Thymus (tissue), 11 donors: ENCODE data around the gene LITAF. TPM values are rescaled to one million over a fixed set of nuclear protein-coding genes. Genes with fewer than 3 reads are reported as not detected.
"Not testable (repeated sequence)": the region's sequence is repeated elsewhere in the genome, so short reads cannot be mapped to it uniquely, and the experiment has no call there.

Source experiments
- DNase-seq, 9 donors: peaks; one replicate each; pipeline ENCODE4 v3.0.0-alpha.2; 2013; ENCODE audit warnings: low spot score in 9 of 9, low read depth in 6 of 9, missing footprints in 1 of 9
- H3K27ac ChIP-seq, 2 donors: one replicate each; pipeline ENCODE4 v1.5.1; 2013; ENCODE audit warnings: control low read depth in 1 of 2, low read depth in 1 of 2, low read length in 1 of 2, mild to moderate bottlenecking in 1 of 2, moderate library complexity in 1 of 2
- H3K27me3 ChIP-seq, 2 donors: one replicate each; pipeline ENCODE4 v1.5.1; 2013; ENCODE audit warnings: low read length in 1 of 2; ENCODE audit not compliant: control insufficient read depth in 2 of 2, insufficient read depth in 1 of 2
- H3K36me3 ChIP-seq, 2 donors: one replicate each; pipeline ENCODE4 v1.5.1; 2013; ENCODE audit warnings: low read length in 1 of 2, mild to moderate bottlenecking in 1 of 2, moderate library complexity in 1 of 2; ENCODE audit not compliant: control insufficient read depth in 2 of 2, insufficient read depth in 2 of 2
- H3K4me1 ChIP-seq, 2 donors: one replicate each; pipeline ENCODE4 v1.5.1; 2013; ENCODE audit warnings: low read length in 2 of 2; ENCODE audit not compliant: control insufficient read depth in 2 of 2, insufficient read depth in 2 of 2
- H3K4me3 ChIP-seq, 2 donors: one replicate each; pipeline ENCODE4 v1.5.1; 2013; ENCODE audit warnings: low read length in 2 of 2, control low read depth in 1 of 2, mild to moderate bottlenecking in 1 of 2
- H3K9me3 ChIP-seq, 2 donors: one replicate each; pipeline ENCODE4 v1.5.1; 2013; ENCODE audit warnings: low read length in 1 of 2, mild to moderate bottlenecking in 1 of 2; ENCODE audit not compliant: control insufficient read depth in 2 of 2, insufficient read depth in 1 of 2
- WGBS: extraction: QIAGEN DNeasy Blood & Tissue Kit; methylation state at CpG from one replicate; pipeline ENCODE4 v1.1.7; 2013; 5-methylcytosine and 5-hydroxymethylcytosine counted together
- polyA plus RNA-seq: library from polyadenylated mRNA; stranded (reverse); fragments of 200-250 nt; gene quantifications from one replicate; pipeline ENCODE4 v1.2.3, GENCODE V29; 2013
- total RNA-seq: library from RNA; stranded (reverse); fragments of 120-200 nt; gene quantifications from one replicate; pipeline ENCODE4 v1.2.4, GENCODE V29; 2013
- donor health status: healthy.

Gene LITAF
- total and polyA plus RNA-seq, 2 donors = 37.1 to 95.0 TPM

DNA sequence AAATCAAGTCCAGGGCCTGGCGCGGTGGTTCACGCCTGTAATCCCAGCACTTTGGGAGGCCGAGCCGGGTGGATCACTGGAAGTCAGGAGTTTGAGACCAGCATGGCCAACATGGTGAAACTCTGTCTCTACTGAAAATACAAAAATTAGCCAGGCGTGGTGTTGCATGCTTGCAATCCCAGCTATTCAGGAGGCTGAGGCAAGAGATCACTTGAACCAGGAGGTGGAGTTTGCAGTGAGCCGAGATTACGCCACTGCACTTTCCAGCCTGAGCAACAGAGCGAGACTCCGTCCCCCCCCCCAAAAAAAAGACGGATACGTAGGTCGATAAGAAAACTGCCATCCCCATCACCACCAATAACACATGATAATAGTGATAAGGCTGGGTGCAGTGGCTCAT, 82.5 kb downstream of the LITAF start:
- not testable (repeated sequence) for H3K9me3 ChIP-seq, H3K4me3 ChIP-seq, H3K36me3 ChIP-seq, H3K27ac ChIP-seq, H3K27me3 ChIP-seq, DNase-seq
- peaks cover 0 to 12% of the 10 kb centered on the region in 2 donors for H3K4me1 ChIP-seq
- 92% methylated on average over 13 of the region's 13 CpGs for WGBS

DNA sequence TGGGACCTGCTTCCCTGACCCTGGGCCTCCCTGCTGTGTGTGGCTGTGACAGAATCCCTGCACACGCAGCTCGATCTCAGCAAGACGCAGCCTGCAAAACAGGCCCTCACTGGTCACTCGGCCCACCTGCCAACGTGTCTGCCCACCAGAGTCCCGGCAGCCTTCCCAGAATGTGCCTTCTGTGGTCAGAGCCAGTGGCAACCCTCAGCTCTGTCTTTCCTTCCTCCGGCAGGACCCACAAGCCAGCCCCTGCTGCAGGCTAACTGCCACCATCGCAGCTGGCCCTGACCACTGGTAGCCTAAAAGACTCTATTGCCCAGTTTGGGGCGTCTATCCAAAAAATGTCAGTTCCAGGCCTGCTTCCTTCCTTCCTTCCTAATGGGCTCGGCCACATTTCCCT, 83.2 kb downstream of the LITAF start:
- 37% methylated on average over 10 of the region's 10 CpGs for WGBS
- H3K27me3 ChIP-seq = no peaks in the 10 kb centered on the region
- H3K27ac ChIP-seq = no peak overlapping the region
- H3K36me3 ChIP-seq = no peaks in the 10 kb centered on the region
- no peak overlapping the region for H3K4me3 ChIP-seq
- H3K9me3 ChIP-seq = no peaks in the 10 kb centered on the region
- DNase-seq = no peak
- peaks cover 2 to 16% of the 10 kb centered on the region in 2 donors for H3K4me1 ChIP-seq

DNA sequence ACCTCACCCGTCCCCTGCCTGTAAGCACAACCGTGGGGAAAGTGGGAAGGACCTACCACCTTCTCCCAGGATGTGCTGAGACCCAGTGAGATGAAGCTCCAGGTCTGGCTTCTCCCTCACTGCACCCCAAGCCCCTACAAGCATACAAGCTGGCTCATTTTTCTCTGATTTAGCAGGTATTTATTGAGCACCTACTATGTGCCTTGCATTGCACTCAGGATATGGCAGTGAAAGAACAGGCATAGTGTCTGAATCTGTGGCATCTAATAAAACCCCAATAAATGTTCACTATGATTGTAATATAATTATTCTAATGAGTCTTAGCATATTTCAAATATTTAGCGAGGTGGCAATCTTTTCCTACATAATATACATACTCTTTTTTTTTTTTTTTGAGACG, 84.5 kb downstream of the LITAF start:
- WGBS = 84% methylated on average over 4 of the region's 4 CpGs
- Histone ChIP-seq H3K27me3 (no peaks in the 10 kb centered on the region), H3K27ac (no peak overlapping the region), H3K36me3 (no peaks in the 10 kb centered on the region), H3K9me3 (no peaks in the 10 kb centered on the region), H3K4me3 (no peak overlapping the region), H3K4me1 (peaks cover 11 to 29% of the 10 kb centered on the region in 2 donors)
- no peak for DNase-seq

GRCh38 chr16:11501632-11502031, 85.1 kb downstream of the LITAF start:
- Histone ChIP-seq H3K9me3 (no peaks in the 10 kb centered on the region), H3K4me3 (no peak overlapping the region), H3K36me3 (no peaks in the 10 kb centered on the region), H3K27ac (no peak overlapping the region), H3K4me1 (peaks cover 12 to 31% of the 10 kb centered on the region in 2 donors), H3K27me3 (no peaks in the 10 kb centered on the region)
- 87% methylated on average over 9 of the region's 9 CpGs for WGBS
- DNase-seq = no peak

- 76% methylated on average over 24 of the region's 24 CpGs for WGBS
Observed at GRCh38 chr16:11500700-11501346, 85.9 kb downstream of the LITAF start.

GRCh38 chr16:11499295-11500089, 87.2 kb downstream of the LITAF start:
- DNase-seq = no peak
- whole genome bisulfite sequencing = 89% methylated on average over 7 of the region's 7 CpGs

More at GRCh38 chr16:11500700-11501346, 85.9 kb downstream of the LITAF start:
- H3K9me3 ChIP-seq = no peaks in the 10 kb centered on the region
- no peaks in the 10 kb centered on the region for H3K36me3 ChIP-seq
- peaks cover 12 to 32% of the 10 kb centered on the region in 2 donors for H3K4me1 ChIP-seq
- no peak for DNase-seq
- no peak overlapping the region for H3K4me3 ChIP-seq
- no peaks in the 10 kb centered on the region for H3K27me3 ChIP-seq
- no peak overlapping the region for H3K27ac ChIP-seq

GRCh38 chr16:11498683-11499082, 88.0 kb downstream of the LITAF start:
- Histone ChIP-seq H3K27me3 (no peaks in the 10 kb centered on the region), H3K4me3 (no peak overlapping the region), H3K4me1 (peaks cover 12 to 44% of the 10 kb centered on the region in 2 donors), H3K9me3 (no peaks in the 10 kb centered on the region), H3K36me3 (no peaks in the 10 kb centered on the region), H3K27ac (peak overlapping the region in 1 of 2 donors; percentile 47)
- DNase-seq = peak in 2 of 9 donors; percentile 24 to 36
- 52% methylated on average over 6 of the region's 6 CpGs for WGBS

More at GRCh38 chr16:11499295-11500089, 87.2 kb downstream of the LITAF start:
- Histone ChIP-seq H3K27me3 (no peaks in the 10 kb centered on the region), H3K4me3 (no peak overlapping the region), H3K4me1 (peaks cover 12 to 44% of the 10 kb centered on the region in 2 donors), H3K27ac (peak overlapping the region in 1 of 2 donors; percentile 11), H3K36me3 (no peaks in the 10 kb centered on the region), H3K9me3 (no peaks in the 10 kb centered on the region)

DNA sequence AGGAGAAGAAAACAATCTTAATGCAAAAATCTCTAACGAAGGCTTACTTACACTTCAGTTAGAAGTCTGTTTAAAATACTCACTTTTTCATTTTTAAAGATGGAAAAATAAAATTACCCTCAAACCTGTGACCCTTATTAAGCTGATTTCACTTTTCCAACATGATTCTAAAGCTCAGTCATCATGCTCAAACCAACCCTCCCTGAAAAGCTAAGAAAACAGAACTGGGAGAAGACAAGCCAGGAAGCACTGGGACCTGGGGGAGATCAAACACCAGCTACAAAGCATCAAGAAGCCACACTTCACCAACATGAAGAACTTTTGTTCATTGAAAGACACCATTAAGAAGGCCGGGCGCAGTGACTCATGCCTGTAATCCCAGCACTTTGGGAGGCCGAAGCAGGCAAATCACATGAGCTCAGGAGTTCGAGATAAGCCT, 88.8 kb downstream of the LITAF start:
- H3K36me3 ChIP-seq = no peaks in the 10 kb centered on the region
- 42% methylated on average over 5 of the region's 5 CpGs for WGBS
- H3K27me3 ChIP-seq = no peaks in the 10 kb centered on the region
- H3K27ac ChIP-seq = peak overlapping the region; percentile 71 to 84
- H3K4me3 ChIP-seq = no peak overlapping the region
- no peaks in the 10 kb centered on the region for H3K9me3 ChIP-seq
- peak in 2 of 9 donors; percentile 27 to 45 for DNase-seq
- peaks cover 12 to 44% of the 10 kb centered on the region in 2 donors for H3K4me1 ChIP-seq
